Sigmoid colon (tissue), 4 donors: ENCODE data around the gene KCNK6.

Experiments
- EP300 ChIP-seq, 4 donors: sonication (generic); formaldehyde crosslinking; IDR thresholded peaks; one replicate each; pipeline ENCODE4 v1.6.1; 2017; ENCODE audit warnings: antibody characterized with exemption in 4 of 4
- POLR2A ChIP-seq, 2 donors: fragments of 450-650 bp; IDR thresholded peaks; one replicate each; pipeline ENCODE4 v1.6.1; 2016; ENCODE audit warnings: antibody characterized with exemption in 2 of 2, mild to moderate bottlenecking in 2 of 2, moderate library complexity in 2 of 2
- POLR2AphosphoS5 ChIP-seq, 4 donors: sonication (generic); formaldehyde crosslinking; IDR thresholded peaks; one replicate each; pipeline ENCODE4 v1.6.1; 2017; ENCODE audit warnings: antibody characterized with exemption in 4 of 4
- TF ChIP-seq, protein P1 (sequence below), 4 experiments: fragments of 450-650 bp in 3 of 4; fragments of 200-600 bp in 1 of 4; IDR thresholded peaks; one replicate each; pipeline ENCODE4 v1.5.1; 2016 to 2019; ENCODE audit warnings: antibody characterized with exemption in 4 of 4, mild to moderate bottlenecking in 3 of 4, moderate library complexity in 2 of 4

DNA sequence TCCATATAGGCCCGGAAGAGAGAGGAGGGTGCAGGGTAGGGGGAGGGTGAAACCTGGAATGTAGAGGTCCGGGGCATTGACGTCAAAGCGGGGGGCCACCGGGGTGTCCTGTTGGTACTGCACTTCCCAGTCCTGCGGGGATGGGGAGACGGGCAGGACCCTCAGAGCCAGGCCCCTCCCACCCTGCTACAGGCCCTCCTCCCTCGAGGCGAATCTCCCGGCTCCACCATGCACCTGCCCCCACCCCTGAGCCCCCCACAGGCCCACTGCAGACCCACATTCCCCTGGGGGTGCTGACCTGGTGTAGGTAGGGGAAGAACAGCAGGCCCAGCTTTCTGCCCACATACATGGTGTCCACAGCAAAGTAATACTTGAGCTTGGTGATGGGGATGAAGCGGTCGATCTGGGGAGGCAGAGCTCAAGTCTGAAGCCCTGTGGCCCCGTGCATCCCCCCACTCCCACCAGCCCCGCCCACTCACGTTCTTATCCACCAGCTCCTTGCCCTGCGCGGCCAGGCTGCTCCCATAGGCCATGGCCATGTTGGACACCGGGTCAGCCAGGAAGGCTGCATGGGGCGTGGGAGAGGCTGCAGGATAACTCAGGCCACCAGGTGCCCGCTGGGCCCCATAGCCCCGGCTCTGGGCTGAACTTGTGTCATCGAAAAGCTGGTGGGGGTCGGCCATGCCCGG lies 10.6 kb upstream of the KCNK6 start:
- TF ChIP-seq, protein P1, sequence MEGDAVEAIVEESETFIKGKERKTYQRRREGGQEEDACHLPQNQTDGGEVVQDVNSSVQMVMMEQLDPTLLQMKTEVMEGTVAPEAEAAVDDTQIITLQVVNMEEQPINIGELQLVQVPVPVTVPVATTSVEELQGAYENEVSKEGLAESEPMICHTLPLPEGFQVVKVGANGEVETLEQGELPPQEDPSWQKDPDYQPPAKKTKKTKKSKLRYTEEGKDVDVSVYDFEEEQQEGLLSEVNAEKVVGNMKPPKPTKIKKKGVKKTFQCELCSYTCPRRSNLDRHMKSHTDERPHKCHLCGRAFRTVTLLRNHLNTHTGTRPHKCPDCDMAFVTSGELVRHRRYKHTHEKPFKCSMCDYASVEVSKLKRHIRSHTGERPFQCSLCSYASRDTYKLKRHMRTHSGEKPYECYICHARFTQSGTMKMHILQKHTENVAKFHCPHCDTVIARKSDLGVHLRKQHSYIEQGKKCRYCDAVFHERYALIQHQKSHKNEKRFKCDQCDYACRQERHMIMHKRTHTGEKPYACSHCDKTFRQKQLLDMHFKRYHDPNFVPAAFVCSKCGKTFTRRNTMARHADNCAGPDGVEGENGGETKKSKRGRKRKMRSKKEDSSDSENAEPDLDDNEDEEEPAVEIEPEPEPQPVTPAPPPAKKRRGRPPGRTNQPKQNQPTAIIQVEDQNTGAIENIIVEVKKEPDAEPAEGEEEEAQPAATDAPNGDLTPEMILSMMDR (IDR thresholded peaks at IDR 0.05), result no peak
- TF ChIP-seq POLR2A (IDR thresholded peaks at IDR 0.05) (no peak), POLR2AphosphoS5 (IDR thresholded peaks at IDR 0.05) (no peak), EP300 (IDR thresholded peaks at IDR 0.05) (no peak)
